Pons (tissue), 1 donor: ENCODE data around the gene POLRMT.
"Not testable (repeated sequence)": the region's sequence is repeated elsewhere in the genome, so short reads cannot be mapped to it uniquely, and the experiment has no call there.

Experiments used
- DNase-seq: peaks from one replicate; pipeline ENCODE4 v3.0.0-alpha.2; 2016; ENCODE audit warnings: low spot score

POLRMT gene

GRCh38 chr19:633068-633785 is at the start of gene POLRMT:
Gene POLRMT, minus strand, starts transcription at chr19:633537. Its CDS starts 25 bp downstream, at chr19:633512.
- peak; percentile 98 for DNase-seq

DNA sequence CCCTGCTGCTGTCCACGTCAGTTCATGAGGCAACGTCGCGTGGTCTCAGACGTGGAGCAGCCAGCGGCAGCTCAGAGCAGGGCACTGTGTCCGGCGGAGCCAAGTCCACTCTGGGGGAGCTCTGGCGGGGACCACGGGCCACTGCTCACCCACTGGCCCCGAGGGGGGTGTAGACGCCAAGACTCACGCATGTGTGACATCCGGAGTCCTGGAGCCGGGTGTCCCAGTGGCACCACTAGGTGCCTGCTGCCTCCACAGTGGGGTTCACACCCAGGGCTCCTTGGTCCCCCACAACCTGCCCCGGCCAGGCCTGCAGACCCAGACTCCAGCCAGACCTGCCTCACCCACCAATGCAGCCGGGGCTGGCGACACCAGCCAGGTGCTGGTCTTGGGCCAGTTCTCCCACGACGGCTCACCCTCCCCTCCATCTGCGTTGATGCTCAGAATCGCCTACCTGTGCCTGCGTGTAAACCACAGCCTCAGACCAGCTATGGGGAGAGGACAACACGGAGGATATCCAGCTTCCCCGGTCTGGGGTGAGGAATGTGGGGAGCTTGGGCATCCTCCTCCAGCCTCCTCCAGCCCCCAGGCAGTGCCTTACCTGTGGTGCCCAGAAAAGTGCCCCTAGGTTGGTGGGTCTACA is 49.5 kb upstream of the POLRMT start:
- DNase-seq: no peak

DNA sequence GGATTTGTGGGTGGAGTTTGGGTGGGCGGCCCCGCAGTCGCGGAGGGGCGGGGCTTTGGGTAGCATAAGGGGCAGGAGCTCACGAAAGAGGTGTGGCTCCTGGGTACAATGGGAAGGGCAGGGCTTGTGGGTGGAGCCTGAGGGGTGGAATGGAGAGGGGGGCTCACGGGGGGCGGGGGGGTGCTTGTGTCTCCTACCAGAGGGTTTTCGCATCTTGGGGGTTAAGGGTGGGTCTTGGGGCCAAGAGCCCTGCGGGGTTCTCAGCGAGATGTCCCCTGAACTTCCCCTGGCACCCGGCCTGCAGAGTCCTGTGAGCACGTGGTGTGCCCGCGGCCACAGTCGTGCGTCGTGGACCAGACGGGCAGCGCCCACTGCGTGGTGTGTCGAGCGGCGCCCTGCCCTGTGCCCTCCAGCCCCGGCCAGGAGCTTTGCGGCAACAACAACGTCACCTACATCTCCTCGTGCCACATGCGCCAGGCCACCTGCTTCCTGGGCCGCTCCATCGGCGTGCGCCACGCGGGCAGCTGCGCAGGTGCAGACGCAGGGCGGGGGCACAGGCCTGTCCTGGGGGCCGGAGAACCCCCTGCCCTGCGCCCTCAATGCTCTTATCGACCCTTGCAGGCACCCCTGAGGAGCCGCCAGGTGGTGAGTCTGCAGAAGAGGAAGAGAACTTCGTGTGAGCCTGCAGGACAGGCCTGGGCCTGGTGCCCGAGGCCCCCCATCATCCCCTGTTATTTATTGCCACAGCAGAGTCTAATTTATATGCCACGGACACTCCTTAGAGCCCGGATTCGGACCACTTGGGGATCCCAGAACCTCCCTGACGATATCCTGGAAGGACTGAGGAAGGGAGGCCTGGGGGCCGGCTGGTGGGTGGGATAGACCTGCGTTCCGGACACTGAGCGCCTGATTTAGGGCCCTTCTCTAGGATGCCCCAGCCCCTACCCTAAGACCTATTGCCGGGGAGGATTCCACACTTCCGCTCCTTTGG is 48.0 kb upstream of the POLRMT start:
- DNase-seq: no peak

- peak; percentile 94 for DNase-seq
These were observed 47.1 kb upstream of the POLRMT start for GRCh38 chr19:680287-681028.

GRCh38 chr19:679418-680286 is 46.3 kb upstream of the POLRMT start:
- peak; percentile 35 for DNase-seq

DNA sequence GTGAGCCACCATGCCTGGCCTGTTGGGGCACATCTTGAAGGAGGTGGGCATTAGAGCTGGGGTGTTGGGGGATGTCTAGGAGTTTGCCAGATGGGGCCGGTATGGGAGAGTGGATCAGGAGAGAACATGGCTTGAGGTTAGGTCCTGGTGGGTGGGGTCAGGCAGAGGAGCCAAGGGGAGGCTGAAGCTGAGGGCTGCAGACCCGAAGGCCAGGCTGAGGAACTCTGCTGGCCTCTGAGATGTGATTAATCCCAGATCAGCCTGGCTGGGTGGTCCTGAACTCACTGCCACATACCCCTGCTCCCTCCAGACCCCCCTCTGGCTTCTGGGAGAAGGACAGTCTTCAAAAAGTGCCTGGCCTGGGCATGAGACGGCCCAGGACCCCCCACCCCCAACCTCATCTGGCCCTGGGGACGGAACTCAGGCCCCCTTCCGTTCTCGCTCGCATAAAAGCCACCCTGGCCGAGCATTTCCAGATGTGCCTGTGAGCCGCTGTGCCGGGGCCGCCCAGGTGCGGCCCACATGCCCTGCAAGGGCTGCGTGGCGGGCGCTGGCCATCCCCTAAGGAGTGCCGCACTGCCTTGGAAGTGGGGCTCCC is 45.6 kb upstream of the POLRMT start:
- DNase-seq: no peak

- DNase-seq: no peak
These were observed 44.5 kb upstream of the POLRMT start for GRCh38 chr19:677601-678436.

DNA sequence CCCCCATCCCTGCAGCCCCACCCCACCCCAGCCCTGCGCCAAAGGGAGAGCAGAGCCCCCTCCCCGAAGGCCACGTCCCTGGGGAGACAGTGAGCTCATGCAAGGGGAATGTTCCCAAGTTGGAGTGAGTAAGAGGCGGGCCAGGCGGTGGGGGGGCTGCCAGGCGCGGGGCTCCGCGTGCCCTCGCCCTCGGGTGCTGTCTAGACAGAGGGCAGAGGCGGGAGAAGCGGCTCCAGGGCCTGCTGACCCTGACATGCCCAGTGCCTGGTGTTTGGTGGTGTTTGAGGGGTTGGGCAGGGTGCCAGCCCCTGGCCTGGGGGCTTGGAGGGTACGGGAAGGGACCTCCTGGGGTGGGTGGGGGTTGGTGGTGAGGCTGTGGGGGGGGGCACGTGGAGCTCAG is 43.9 kb upstream of the POLRMT start:
- DNase-seq: no peak

DNA sequence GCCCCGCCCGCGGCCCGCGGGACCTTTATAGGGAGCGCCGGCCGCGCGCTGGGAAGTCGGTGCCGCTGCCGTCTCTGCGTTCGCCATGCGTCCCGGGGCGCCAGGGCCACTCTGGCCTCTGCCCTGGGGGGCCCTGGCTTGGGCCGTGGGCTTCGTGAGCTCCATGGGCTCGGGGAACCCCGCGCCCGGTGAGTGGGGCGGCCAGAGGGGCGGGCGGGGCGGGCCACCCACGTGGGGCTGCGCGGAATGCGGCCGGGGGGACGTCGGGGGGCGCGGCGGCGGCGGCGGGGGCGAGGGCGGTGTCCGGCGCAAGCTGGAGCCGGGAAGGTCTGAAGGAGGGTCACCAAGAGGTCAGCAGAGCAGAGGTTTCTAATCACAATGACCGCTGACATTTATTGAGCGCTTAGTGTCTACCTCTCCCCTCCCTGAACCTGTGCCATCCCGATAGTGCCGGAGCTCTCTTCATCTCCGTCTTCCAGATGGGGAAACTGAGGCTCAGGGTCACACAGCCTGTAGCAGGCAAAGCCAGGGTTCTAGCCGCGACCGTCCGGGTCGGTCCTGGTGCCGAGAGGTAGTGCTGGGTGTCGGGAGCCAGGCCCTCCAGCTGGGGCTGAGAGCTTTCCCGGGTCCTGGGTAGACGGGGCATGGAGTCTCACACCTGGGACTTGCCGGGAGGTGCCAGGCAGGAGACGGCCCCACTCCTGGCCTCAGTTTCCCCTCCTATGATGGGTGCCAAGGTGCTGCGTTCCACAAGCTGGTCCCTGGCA is 43.2 kb upstream of the POLRMT start, which contains the start of gene FSTL3:
Gene FSTL3, plus strand, starts transcription at position 54 of the 767 bp plus-strand sequence. Its CDS starts 32 bp downstream, at position 86.
- no peak for DNase-seq

DNA sequence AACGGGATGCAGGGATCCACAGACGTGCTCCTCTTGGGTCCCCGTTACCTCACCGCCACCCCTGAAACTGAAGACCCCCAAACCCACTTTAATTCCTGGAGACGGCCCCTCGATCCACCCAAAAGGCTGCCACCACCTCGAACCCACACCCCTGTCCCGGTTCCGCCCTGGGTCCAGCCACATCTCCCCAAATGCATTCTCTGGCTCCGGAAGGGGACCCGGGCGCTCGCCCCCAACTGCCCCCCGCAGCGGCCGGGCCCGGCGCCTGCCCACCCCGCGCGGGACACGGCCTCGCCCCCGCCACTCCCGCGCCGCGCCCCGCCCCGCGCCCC is 42.6 kb upstream of the POLRMT start:
- no peak for DNase-seq

- peak; percentile 43 for DNase-seq
These were observed 41.2 kb upstream of the POLRMT start for GRCh38 chr19:674282-675151.

GRCh38 chr19:670609-671075 is 37.3 kb upstream of the POLRMT start:
- DNase-seq: no peak

DNA sequence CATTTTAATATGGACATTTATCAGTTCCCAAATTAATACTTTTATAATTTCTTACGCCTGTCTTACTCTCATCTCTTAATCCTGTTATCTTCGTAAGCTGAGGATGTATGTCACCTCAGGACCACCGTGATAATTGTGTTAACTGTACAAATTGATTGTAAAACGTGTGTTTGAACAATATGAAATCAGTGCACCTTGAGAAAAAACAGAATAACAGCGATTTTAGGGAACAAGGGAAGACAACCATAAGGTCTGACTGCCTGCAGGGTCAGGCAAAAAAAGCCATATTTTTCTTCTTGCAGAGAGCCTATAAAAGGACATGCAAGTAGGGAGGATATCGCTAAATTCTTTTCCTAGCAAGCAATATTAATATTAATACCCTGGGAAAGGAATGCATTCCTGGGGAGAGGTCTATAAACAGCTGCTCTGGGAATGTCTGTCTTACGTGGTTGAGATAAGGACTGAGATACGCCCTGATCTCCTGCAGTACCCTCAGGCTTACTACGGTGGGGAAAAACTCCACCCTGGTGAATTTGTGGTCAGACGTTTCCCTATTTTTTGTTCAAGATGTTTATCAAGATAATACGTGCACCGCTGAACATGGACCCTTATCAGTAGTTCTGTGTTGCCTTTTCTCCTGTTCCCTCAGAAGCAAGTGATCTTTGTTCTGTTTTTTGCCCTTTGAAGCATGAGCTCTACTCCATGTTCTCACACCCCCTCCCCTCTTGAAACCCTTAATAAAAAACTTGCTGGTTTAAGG is 35.5 kb upstream of the POLRMT start:
- DNase-seq: not testable (repeated sequence)

DNA sequence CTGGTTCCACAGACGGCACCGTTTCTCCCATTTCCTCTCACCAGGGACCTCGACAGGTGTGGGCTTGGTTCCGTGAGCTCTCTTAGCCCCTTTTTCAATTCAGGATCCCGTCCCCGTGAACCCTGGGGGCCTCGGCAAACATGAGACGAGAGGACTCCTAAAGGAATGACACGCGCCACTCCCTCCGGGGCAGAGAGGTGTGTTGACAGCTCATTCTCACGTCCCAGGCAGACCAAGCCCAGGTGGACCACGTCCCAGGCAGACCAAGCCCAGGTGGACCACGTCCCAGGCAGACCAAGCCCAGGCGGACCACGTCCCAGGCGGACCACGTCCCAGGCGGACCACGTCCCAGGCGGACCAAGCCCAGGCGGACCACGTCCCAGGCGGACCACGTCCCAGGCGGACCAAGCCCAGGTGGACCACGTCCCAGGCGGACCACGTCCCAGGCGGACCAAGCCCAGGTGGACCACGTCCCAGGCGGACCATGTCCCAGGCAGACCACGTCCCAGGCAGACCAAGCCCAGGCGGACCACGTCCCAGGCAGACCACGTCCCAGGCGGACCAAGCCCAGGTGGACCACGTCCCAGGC is 33.7 kb upstream of the POLRMT start:
- not testable (repeated sequence) for DNase-seq

GRCh38 chr19:664913-665443 is 31.6 kb upstream of the POLRMT start:
- DNase-seq: peak; percentile 66

- no peak for DNase-seq
These were observed 30.4 kb upstream of the POLRMT start for GRCh38 chr19:663682-664117.
